ENCODE data around the gene CARD9. TPM values are rescaled to one million over a fixed set of nuclear protein-coding genes. Genes with fewer than 3 reads are reported as not detected.

Gene CARD9
- total RNA-seq: 0.56 and 4.6 TPM in 2 replicates

GRCh38 chr9:136373300-136374182, at the start of gene CARD9:
Gene CARD9, minus strand, starts transcription at chr9:136373669. Its CDS starts 1,591 bp downstream, at chr9:136372078.

GRCh38 chr9:136410500-136411287, 37.2 kb upstream of the CARD9 start, which contains the start of the genes ENTR1 and PMPCA:
Gene ENTR1, minus strand, starts transcription at chr9:136410614. Its CDS starts 217 bp downstream, at chr9:136410397.
Gene PMPCA, plus strand, starts transcription at chr9:136410658. Its CDS starts 11 bp downstream, at chr9:136410669.

GRCh38 chr9:136400038-136400834, 26.8 kb upstream of the CARD9 start, which contains the start of gene SNAPC4:
Gene SNAPC4, minus strand, starts transcription at chr9:136400170. Its CDS starts 1,742 bp downstream, at chr9:136398428.

GRCh38 chr9:136363106-136363948, 10.1 kb downstream of the CARD9 start, which contains the start of gene DNLZ:
Gene DNLZ, minus strand, starts transcription at chr9:136363744. Its CDS starts 30 bp downstream, at chr9:136363714.

GRCh38 chr9:136327304-136327974, 46.0 kb downstream of the CARD9 start, which contains the start of gene GPSM1:
Gene GPSM1, plus strand, starts transcription at chr9:136327539. Its CDS starts 157 bp downstream, at chr9:136327696.

Other genes with a start within 250 kb of the CARD9 start
- under 0.01 TPM in 1 of 2 replicates, not detected in the other for gene LHX3, start 168.5 kb downstream of the CARD9 start, total RNA-seq
- 11.0 and 19.2 TPM in 2 replicates for gene QSOX2, start 127.9 kb downstream of the CARD9 start, total RNA-seq
- under 0.01 TPM in 2 replicates for gene CCDC187, start 69.6 kb downstream of the CARD9 start, total RNA-seq
- gene GPSM1, start 46.1 kb downstream of the CARD9 start, total RNA-seq: 31.6 and 40.1 TPM in 2 replicates
- gene DNLZ, start 9.9 kb downstream of the CARD9 start, total RNA-seq: 7.6 and 21.3 TPM in 2 replicates
- gene SNAPC4, start 26.5 kb upstream of the CARD9 start, total RNA-seq: 5.6 and 8.8 TPM in 2 replicates
- gene ENTR1, start 36.9 kb upstream of the CARD9 start, total RNA-seq: 28.2 and 57.9 TPM in 2 replicates
- gene PMPCA, start 37.0 kb upstream of the CARD9 start, total RNA-seq: 36.6 and 67.9 TPM in 2 replicates
- 4.8 and 5.9 TPM in 2 replicates for gene INPP5E, start 66.2 kb upstream of the CARD9 start, total RNA-seq
- gene SEC16A, start 109.4 kb upstream of the CARD9 start, total RNA-seq: 17.8 and 22.8 TPM in 2 replicates
- 12.1 and 24.5 TPM in 2 replicates for gene NOTCH1, start 172.4 kb upstream of the CARD9 start, total RNA-seq

Measured in regular cardiac myocyte (primary cell).